ENCODE results near the gene ZNF512B. TPM values are rescaled to one million over a fixed set of nuclear protein-coding genes. Genes with fewer than 3 reads are reported as not detected.
"Not testable (repeated sequence)": the region's sequence is repeated elsewhere in the genome, so short reads cannot be mapped to it uniquely, and the experiment has no call there.

Gene ZNF512B, protein sequence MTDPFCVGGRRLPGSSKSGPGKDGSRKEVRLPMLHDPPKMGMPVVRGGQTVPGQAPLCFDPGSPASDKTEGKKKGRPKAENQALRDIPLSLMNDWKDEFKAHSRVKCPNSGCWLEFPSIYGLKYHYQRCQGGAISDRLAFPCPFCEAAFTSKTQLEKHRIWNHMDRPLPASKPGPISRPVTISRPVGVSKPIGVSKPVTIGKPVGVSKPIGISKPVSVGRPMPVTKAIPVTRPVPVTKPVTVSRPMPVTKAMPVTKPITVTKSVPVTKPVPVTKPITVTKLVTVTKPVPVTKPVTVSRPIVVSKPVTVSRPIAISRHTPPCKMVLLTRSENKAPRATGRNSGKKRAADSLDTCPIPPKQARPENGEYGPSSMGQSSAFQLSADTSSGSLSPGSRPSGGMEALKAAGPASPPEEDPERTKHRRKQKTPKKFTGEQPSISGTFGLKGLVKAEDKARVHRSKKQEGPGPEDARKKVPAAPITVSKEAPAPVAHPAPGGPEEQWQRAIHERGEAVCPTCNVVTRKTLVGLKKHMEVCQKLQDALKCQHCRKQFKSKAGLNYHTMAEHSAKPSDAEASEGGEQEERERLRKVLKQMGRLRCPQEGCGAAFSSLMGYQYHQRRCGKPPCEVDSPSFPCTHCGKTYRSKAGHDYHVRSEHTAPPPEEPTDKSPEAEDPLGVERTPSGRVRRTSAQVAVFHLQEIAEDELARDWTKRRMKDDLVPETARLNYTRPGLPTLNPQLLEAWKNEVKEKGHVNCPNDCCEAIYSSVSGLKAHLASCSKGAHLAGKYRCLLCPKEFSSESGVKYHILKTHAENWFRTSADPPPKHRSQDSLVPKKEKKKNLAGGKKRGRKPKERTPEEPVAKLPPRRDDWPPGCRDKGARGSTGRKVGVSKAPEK
- 10 to 100 TPM; 20.5 to 33.3 (median 27.9) TPM for polyA plus RNA-seq (ENCODE audit: insufficient read length in 4 of 4)

DNA sequence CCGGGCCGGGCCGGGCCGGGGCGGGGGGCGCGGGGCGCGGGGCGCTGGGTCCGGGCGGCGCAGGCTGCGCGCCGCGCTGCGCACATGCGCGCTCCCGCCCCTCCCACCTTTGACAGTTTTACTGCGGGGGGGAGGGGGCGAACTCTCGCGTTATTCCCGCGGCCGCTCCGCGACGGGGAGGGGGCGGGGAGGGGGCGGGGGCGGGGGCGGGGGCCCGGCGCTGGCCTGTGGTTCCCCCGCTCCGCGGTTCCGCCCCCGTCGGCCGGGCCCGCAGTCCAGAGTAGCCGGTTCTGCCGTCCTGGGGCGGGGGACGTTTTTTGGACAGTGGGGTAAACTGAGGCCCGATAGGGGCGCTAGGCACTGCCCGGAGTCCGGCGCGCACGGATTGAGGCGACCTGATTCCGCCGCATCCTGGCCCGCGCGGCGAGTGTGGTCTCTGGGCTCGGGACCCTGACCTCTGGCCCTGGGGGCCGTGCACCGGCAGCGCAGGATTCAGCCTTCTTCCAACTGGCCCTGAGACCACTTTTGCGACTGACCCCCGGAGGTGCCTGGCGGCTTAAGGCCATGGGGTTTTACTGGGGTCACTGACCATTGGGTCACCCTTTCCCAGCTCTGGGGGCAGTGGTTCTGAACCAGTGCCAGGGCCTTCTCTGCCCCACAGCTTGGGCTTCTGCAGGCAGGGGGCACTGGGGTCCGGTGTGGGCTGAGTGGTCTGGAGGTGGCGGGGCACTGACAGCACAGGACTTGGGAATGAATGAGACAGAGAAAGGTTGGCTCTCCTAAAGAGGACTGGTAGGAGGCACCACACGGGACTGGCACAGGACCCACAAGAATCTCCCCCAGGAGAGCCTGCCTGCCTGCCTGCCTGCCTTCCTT lies at the start of gene ZNF512B:
ZNF512B (minus strand) TSS at position 93 of the 876 bp plus-strand sequence. CDS start 1,980 bp downstream, outside the sequence.
- no peak for DNase-seq (ENCODE audit: low read depth in 4 of 4, low spot score in 3 of 4)

DNA sequence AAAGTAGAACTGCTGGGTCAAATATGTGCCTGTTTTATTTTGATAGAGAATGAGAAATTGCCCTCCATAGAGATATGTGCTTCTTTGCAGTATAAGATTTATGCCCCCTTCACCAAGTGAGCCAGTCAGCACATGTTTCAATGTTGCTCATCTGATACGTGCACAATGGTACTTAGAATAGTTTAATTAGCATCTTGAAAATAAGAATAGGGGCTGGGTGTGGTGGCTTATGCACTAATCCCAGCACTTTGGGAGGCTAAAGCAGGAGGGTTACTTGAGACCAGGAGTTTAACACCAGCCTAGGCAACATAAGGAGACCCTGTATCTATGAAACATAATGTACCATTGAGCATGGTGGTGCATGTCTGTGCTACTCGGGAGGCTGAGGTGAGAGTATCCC lies 45.9 kb upstream of the ZNF512B start:
- DNase-seq (ENCODE audit: low read depth in 4 of 4, low spot score in 3 of 4), result no peak

DNA sequence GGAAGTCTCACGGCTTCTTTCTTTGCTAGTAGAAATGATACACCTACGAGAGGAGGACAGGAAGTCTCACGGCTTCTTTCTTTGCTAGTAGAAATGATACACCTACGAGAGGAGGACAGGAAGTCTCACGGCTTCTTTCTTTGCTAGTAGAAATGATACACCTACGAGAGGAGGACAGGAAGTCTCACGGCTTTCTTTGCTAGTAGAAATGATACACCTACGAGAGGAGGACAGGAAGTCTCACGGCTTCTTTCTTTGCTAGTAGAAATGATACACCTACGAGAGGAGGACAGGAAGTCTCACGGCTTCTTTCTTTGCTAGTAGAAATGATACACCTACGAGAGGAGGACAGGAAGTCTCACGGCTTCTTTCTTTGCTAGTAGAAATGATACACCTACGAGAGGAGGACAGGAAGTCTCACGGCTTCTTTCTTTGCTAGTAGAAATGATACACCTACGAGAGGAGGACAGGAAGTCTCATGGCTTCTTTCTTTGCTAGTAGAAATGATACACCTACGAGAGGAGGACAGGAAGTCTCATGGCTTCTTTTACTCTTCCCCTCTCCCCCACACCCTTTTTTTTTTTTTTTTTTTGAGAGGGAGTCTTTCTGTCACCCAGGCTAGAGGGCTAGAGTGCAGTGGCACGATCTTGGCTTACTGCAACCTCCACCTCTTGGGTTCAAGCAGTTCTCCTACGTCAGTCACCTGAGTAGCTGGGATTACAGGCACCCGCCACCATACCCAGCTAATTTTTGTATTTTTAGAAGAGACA lies 42.8 kb upstream of the ZNF512B start:
- DNase-seq (ENCODE audit: low read depth in 4 of 4, low spot score in 3 of 4), result not testable (repeated sequence)

DNA sequence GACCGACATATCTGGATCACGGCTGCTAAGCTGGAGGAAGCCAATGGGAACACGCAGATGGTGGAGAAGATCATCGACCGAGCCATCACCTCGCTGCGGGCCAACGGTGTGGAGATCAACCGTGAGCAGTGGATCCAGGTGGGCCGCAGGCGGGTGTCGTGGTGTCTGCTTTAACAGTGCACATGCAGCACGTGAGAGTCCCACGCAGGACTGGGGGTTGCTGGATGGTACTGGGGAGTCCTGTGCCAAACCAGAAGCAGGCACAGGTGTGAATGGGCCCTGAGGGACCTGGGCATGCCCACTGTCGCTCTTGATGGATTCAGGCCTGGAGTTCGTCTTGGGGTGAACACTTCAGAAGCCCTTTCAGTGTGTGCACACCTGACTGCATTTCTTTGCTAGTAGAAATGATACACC lies 41.6 kb upstream of the ZNF512B start:
- DNase-seq (ENCODE audit: low read depth in 4 of 4, low spot score in 3 of 4), result no peak

DNA sequence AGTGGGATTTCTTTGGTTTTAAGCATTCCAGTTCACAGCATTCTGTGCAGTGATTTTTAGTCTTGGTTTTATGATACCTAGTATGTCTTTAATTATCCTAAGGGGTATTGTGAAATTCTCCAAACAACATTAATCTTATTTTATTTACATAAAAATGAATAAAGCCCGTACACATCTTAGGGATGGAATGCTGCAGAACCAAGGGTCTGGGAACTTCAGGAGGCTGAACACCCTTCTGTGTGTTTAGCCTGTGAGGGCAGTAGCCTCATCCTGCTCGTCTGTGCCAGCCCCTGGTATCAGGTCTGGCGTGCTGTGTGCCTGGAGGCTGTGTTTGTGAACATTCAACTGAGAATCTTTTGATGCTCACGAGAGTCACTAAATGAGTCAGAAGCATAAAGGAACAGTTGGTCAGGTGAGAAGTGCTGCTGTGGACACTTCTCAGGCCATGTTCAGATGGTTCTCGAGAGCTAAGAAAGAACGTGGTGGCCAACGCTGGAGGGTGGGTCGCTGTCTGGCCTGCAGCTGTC lies 41.0 kb upstream of the ZNF512B start:
- no peak for DNase-seq (ENCODE audit: low read depth in 4 of 4, low spot score in 3 of 4)

DNA sequence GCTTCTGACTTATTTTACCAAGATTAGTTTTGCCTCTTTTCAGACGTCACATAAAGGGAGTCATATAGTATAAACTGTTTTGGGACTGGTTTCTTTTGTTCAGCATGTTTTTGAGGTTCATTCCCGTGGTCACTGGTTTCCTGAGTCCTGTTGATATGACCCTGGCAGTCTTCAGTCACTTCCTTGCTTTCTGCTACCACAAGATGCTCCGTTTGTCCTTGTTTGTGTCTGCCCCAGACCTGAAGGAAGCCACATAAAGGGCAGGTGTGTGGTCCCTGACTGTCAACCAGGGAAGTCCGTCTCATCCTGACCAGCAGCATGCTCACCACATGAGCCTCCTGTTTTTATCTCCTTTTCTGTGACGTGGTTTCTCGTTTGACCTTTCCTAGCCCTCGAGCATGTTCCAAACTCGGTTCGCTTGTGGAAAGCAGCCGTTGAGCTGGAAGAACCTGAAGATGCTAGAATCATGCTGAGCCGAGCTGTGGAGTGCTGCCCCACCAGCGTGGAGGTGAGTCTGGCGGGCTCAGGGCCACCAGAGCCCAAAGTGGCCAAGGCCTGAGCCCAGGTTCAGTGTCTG lies 40.2 kb upstream of the ZNF512B start:
- DNase-seq (ENCODE audit: low read depth in 4 of 4, low spot score in 3 of 4), result no peak

DNA sequence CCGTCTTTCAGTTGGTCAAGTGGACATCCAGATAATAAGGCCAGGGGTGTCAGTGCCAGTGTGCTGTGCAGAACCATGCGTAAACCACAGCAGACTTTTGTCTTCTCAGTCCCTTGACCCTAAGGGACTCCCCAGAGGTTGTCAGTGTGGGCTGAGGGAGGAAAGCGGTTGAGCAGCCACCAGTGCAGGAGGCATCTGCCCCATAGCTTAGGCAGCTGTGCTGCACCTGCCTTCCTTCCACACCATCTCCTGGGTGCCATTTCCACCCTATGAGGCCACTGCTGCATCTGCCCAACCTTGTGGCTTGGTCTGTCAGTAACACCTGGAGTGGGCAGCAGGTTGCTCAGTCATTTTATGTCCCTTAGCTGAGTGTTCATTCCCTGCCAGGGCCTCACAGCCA lies 37.2 kb upstream of the ZNF512B start:
- no peak for DNase-seq (ENCODE audit: low read depth in 4 of 4, low spot score in 3 of 4)

DNA sequence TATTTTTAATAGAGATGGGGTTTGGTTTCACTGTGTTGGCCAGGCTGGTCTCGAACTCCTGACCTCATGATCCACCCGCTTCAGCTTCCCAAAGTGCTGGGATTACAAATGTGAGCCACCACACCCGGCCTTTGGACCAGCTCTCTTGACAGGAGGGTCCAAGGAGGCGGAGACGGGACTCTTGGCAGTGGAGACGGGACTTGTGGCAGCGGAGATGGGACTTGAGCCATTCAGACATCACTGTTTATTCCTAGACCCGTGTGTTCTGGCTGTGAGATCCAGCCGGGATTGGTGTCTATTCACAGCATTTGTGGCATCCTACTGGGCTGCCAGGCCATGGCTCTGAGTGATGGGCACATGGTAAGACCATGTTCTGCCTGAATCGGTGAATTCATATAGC lies 36.8 kb upstream of the ZNF512B start:
- no peak for DNase-seq (ENCODE audit: low read depth in 4 of 4, low spot score in 3 of 4)

DNA sequence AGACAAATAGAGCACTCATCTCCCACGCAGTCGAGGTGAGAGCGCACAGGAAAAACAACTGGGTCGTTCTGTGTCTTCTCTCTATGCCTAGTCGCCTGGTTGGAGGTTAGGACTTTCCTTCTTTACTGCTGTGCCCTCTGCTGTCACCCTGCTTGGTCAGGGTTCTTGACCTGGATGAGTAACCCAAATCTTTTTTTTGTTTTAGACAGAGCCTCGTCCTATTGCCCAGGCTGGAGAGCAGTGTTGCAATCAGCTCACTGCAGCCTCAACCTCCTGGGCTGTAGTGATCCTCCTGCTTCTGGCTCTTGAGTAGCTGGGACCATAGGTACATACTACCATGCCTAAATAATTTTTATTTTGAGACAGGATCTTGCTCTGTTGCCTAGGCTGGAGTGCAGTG lies 35.7 kb upstream of the ZNF512B start:
- no peak for DNase-seq (ENCODE audit: low read depth in 4 of 4, low spot score in 3 of 4)

DNA sequence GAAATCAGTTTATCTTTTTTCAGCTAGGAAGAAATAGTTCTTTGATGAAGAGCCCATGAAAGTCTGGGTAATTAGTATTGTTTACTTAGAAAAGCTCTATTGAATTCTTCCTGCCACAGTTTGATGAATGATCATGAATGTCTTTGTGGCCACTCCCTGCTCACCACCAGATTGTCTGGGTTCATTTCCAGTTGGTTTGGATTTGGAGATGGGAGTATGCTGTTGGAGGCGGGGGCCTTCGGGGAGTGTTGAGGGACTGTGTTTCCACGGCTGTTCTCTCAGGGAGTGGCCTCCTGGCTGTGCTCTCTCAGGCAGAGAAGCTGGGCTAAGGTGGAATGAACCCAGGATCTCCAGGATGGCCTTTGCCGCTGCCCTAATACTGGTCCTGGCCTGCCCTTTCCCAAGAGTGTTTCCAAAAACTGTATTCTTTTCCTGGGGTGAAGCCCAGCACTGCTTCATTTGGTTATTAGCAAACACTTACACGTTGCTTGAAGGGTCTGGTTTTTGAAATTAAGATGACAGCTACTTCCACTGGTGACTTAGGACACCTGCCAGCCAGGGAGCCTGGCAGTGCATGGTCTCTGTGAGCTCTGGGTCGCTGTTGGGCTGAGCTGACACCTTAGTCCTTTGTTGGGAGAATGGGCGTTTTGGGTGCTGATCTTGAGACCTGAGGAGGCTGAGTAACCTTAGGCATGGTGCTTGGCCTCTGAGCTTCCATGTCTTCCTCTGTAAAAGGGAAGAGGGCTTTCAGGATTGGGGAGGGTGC lies 34.4 kb upstream of the ZNF512B start:
- DNase-seq (ENCODE audit: low read depth in 4 of 4, low spot score in 3 of 4), result no peak

DNA sequence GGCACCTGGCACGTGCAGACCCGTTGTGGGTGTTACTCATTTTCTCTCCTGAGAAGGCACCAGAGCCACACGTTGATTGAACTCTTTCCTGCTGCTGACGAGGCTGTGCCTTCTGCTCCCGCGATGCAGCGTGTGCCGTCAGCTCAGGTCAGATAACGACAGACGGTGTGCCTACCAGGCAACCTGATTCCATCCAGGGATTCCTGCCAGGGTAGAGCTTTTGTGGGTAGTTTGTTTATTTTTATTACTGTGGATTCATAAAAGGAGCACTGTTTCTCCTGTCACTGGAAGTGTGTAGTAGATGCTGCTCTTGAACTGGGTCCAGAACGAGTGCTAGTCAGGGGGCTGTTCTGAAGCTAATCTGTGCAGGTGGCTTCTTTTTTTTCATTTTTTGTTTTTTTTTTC lies 31.9 kb upstream of the ZNF512B start:
- DNase-seq (ENCODE audit: low read depth in 4 of 4, low spot score in 3 of 4), result no peak

DNA sequence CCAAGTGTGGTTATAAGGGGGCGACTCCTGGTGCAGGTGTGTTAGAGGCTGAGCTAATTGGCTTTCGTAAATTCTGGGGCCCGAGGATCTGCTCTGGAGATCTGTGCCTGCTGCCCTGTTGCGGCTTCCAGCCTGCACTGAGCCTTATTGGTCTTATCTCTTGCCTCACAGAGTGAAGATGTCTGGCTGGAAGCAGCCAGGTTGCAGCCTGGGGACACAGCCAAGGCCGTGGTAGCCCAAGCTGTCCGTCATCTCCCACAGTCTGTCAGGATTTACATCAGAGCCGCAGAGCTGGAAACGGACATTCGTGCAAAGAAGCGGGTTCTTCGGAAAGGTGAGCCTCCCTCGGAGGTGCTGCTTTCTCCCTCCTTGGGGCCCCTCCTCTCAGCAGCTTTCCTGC lies 31.2 kb upstream of the ZNF512B start:
- DNase-seq (ENCODE audit: low read depth in 4 of 4, low spot score in 3 of 4), result no peak

DNA sequence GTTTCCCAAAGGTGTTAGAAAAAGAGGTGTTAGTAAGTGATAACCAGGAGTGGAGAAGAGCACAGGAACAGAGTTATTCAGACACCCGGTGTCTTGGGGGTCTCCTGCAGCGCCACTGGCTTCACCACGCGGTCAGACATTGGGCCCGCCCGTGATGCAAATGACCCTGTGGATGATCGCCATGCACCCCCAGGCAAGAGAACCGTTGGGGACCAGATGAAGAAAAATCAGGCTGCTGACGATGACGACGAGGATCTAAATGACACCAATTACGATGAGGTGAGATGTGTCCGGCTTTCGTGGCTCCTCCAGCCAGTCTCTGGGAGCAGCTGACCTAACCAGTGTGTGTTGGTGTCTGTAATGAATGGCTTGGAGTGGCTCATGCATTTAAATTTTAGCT lies 13.2 kb upstream of the ZNF512B start:
- no peak for DNase-seq (ENCODE audit: low read depth in 4 of 4, low spot score in 3 of 4)

DNA sequence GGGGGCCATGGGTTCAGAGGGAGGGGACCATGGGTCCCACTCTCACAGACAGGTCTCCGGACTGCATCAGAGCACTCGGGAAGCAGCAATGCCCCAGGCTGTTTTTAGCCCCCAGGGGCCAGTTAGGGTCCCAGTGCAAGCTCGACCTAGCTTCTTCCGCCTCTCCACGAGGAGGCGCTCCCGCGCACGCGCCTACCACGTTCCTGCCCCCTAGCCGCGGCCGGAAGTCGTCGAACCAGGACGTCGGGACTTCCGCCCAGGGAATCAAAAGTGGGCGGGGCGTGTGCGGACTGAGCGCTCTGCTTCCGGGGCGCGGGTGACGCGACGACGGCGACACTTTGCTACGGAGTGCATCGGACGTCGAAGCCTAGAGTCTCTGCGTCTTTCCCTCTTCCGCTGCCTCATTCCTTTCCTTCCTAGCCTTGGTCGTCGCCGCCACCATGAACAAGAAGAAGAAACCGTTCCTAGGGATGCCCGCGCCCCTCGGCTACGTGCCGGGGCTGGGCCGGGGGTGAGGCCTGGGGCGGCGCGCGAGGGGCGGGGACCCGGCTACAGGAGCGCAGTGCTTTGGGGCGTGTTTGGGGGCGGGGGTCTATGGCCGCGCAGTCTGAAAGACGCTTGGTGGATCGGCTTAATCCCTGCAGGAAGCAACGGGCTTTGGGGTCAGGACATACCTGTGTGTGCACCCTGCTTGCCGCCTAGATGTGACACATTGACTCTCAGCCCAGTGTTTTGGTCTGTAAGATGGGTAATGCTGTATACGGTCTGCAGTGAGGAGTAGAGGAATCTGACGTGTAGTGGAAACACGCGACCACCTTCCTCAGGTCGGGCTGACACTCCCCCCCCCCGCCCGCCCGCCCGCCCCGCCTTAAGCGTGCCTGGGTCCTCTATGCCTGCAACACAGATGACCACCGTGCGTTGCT lies 11.3 kb upstream of the ZNF512B start, which contains the start of gene PRPF6:
PRPF6 (plus strand) TSS at position 327 of the 923 bp plus-strand sequence; CDS start at position 441, 114 bp downstream.
- DNase-seq (ENCODE audit: low read depth in 4 of 4, low spot score in 3 of 4), result peak; percentile 82 to 88 (median 86)

DNA sequence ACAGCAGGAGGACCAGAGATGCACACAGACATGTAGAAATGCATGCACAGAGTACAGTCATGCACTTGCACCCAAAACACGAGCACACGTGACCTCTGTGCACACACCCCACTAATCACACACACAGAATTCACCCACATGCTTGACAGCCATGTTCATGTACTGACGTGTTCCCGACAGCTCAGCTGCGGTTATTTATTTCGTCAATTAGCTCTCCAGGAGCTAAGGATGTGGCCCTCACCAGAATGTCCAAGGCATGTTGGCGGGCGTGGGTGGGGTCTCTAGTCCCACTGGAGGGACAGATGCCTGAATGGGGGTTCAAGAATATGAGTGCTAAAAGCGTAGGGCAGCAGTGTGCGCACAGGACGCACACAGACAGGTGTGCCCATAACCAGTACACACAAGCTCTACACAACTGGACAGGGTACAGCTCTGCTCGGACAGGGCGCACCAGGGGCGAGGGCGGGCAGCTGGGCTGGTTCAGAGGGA lies 10.6 kb upstream of the ZNF512B start:
- DNase-seq (ENCODE audit: low read depth in 4 of 4, low spot score in 3 of 4), result no peak

DNA sequence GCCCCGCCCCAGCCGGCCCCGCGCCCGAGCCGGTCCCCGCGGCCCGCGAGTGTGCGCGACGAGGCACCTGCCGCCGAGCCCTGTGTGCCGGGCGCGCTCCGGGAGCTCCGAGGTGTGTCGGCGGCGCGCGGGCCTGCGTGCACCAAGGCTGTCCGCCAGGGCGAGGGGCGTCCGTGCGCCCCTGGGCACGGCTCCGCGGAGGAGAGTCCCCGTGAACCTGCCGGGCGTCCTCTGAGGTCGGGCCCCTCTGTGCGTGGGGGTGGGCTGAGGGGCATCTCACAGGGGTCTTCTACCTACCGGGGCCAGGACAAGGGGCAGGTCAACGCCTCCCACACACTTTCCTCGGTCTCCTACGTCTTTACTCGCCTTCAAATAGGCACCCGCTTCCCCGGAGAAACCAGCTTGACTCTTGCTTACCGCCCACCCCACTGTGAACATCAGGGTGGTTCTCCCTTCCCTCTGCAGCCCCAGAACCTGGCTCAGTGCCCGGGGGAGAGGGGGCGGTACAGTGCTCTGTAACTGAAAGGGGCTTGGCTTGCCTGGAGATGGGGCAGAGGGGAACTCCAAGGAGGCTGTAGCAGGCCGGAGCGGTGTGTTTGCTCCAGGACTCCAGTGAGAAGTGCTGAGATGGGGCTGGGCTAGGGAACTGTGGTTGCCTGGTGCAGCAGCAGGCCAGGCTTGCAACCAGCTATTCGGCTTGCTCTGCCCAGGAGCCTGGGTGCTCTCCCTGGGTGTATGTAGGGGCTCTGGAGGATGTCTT lies 10.0 kb upstream of the ZNF512B start, which contains the start of gene SAMD10:
SAMD10 (minus strand) TSS at position 86 of the 760 bp plus-strand sequence. CDS start 175 bp downstream, outside the sequence.
- no peak for DNase-seq (ENCODE audit: low read depth in 4 of 4, low spot score in 3 of 4)
